Body of pancreas (tissue), 4 donors: ENCODE results near the gene SMR3A.

Source experiments
- CTCF ChIP-seq, 7 experiments: fragments of 450-650 bp in 4 of 7; fragments of 200-600 bp in 3 of 7; sonication (generic) in 3 of 7; IDR thresholded peaks; one replicate each; pipeline ENCODE4 v1.5.1; 2016 to 2019; ENCODE audit warnings: antibody characterized with exemption in 7 of 7
- POLR2A ChIP-seq, 3 donors: fragments of 450-650 bp; IDR thresholded peaks; one replicate each; pipeline ENCODE4 v1.6.1; 2016; ENCODE audit warnings: antibody characterized with exemption in 3 of 3, mild to moderate bottlenecking in 2 of 3

GRCh38 chr4:70364002-70364401, 3.4 kb downstream of the SMR3A start:
- TF ChIP-seq CTCF (IDR thresholded peaks at IDR 0.05) (no peak), POLR2A (IDR thresholded peaks at IDR 0.05) (no peak)
